ENCODE results near the gene DBF4B.
"Not testable (repeated sequence)": the region's sequence is repeated elsewhere in the genome, so short reads cannot be mapped to it uniquely, and the experiment has no call there.

DNA sequence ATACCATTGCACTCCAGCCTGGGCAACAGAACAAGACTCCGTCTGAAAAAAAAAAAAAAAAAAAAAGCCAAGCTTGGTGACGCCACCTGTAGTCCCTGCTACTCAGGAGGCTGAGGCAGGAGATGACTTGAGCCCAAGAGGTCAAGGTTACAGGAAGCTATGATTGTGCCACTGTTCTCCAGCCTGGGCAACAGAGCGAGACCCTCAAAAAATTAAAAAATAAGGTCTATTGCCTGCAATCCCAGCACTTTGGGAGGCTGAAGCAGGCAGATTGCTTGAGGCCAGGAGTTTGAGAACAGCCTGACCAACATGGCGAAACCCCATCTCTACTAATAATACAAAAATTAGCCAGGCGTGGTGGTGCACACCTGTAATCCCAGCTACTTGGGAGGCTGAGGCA is 46.7 kb downstream of the DBF4B start:
- not testable (repeated sequence) for TF ChIP-seq POLR2AphosphoS5 (IDR thresholded peaks at IDR 0.05; ENCODE audit: low read depth, low read length); POLR2A (IDR thresholded peaks at IDR 0.05; ENCODE audit: low read depth, low read length); PAX5 (IDR thresholded peaks at IDR 0.05; ENCODE audit: insufficient read depth, low read length, severe bottlenecking)
